K562 (cell line): ENCODE data around the gene DYNLT2B. TPM values are rescaled to one million over a fixed set of nuclear protein-coding genes. Genes with fewer than 3 reads are reported as not detected.
A peak's percentile ranks its signal among the peaks of the same experiment; 100 is the strongest.

Experiments used
- ESRRA ChIP-seq: fragments of 450-650 bp; IDR thresholded peaks from 2 replicates; pipeline ENCODE4 v1.6.1; 2014; ENCODE audit warnings: low read depth, mild to moderate bottlenecking, moderate library complexity, borderline replicate concordance
- FOXA3 ChIP-seq, 2 experiments: fragments of 450-650 bp in 1 of 2; sonication (generic) in 1 of 2; formaldehyde crosslinking; IDR thresholded peaks in 1 of 2; conservative IDR thresholded peaks in 1 of 2; 2 replicates each; pipeline versions ENCODE4 v1.4.0 to v1.8.0; 2020 to 2022; ENCODE audit warnings: mild to moderate bottlenecking in 2 of 2, missing genetic modification reagents in 1 of 2
- FOXJ3 ChIP-seq: sonication (generic); formaldehyde crosslinking; IDR thresholded peaks from 2 replicates; pipeline ENCODE4 v1.4.0; 2020; ENCODE audit warnings: mild to moderate bottlenecking, missing genetic modification reagents
- GATAD2A ChIP-seq: fragments of 450-650 bp; IDR thresholded peaks from 2 replicates; pipeline ENCODE4 v1.6.1; 2017
- HMG20B ChIP-seq: fragments of 250-450 bp; sonication (Bioruptor Pico); IDR thresholded peaks from 2 replicates; pipeline ENCODE4 v1.5.0; 2021; ENCODE audit warnings: mild to moderate bottlenecking
- JUN ChIP-seq, 2 experiments: sonication (generic) in 1 of 2; formaldehyde crosslinking in 1 of 2; IDR thresholded peaks; 2 replicates each; pipeline versions ENCODE4 v1.6.1 to v1.8.0; 2012 to 2022; ENCODE audit warnings: borderline replicate concordance in 2 of 2, mild to moderate bottlenecking in 2 of 2, improper control_type of control experiment in 1 of 2, low read depth in 1 of 2, low read length in 1 of 2, missing genetic modification reagents in 1 of 2
- MEF2D ChIP-seq: conservative IDR thresholded peaks from 2 replicates; pipeline ENCODE4 v1.6.1; 2016; ENCODE audit warnings: low read depth, missing genetic modification characterization, missing compliant biosample characterization
- NEUROD1 ChIP-seq: fragments of 150-350 bp; IDR thresholded peaks from 2 replicates; pipeline ENCODE4 v1.6.1; 2014; ENCODE audit warnings: borderline replicate concordance, low read length, low read depth; ENCODE audit not compliant: partially characterized antibody
- NKRF ChIP-seq: fragments of 450-650 bp; IDR thresholded peaks from 2 replicates; pipeline ENCODE4 v1.6.1; 2016; ENCODE audit warnings: borderline replicate concordance
- NR2F6 ChIP-seq: fragments of 450-650 bp; formaldehyde crosslinking; IDR thresholded peaks from 2 replicates; pipeline ENCODE4 v1.4.0; 2020; ENCODE audit warnings: mild to moderate bottlenecking
- PHF21A ChIP-seq: fragments of 450-650 bp; IDR thresholded peaks from 2 replicates; pipeline ENCODE4 v1.6.1; 2017; ENCODE audit warnings: low read depth, borderline replicate concordance
- PRPF4 ChIP-seq: fragments of 200-400 bp; formaldehyde crosslinking; IDR thresholded peaks from one replicate; pipeline ENCODE4 v1.6.1; 2017; ENCODE audit warnings: low read length, low read depth, mild to moderate bottlenecking; ENCODE audit not compliant: insufficient read depth, poor library complexity, severe bottlenecking
- SMAD3 ChIP-seq: fragments of 450-650 bp; formaldehyde crosslinking; conservative IDR thresholded peaks from 2 replicates; pipeline ENCODE4 v1.4.0; 2020; ENCODE audit warnings: mild to moderate bottlenecking
- SNAPC5 ChIP-seq: fragments of 250-450 bp; sonication (Bioruptor Pico); IDR thresholded peaks from 2 replicates; pipeline ENCODE4 v1.8.0; 2021; ENCODE audit warnings: moderate library complexity, mild to moderate bottlenecking, inconsistent platforms
- XRCC5 ChIP-seq: fragments of 200-400 bp; formaldehyde crosslinking; IDR thresholded peaks from 2 replicates; pipeline ENCODE4 v1.6.1; 2017; ENCODE audit warnings: low read depth, mild to moderate bottlenecking, low read length
- ZBTB26 ChIP-seq: fragments of 450-650 bp; formaldehyde crosslinking; IDR thresholded peaks from 2 replicates; pipeline ENCODE4 v1.4.0; 2022; ENCODE audit warnings: missing genetic modification characterization
- polyA plus RNA-seq, 8 experiments: library from polyadenylated mRNA; depleted of rRNA in 4 of 8; stranded (reverse) in 5 of 8; unstranded in 3 of 8; fragments of >200 nt; fragmentation: Nextera tagmentation in 2 of 8; fragmentation: Illumina TruSeq in 1 of 8; extraction: Ambion mirVana in 2 of 8; extraction: Trizol in 1 of 8; gene quantifications; 2 replicates each; pipeline versions ENCODE4 v1.2.1 to v1.2.3, GENCODE V29; 2011 to 2014; ENCODE audit warnings: inconsistent platforms in 1 of 8, missing spikeins in 1 of 8
- total RNA-seq, 7 experiments: library from RNA; depleted of rRNA in 6 of 7; stranded (reverse); fragments of >200 nt in 6 of 7; fragmentation: Illumina TruSeq in 2 of 7; extraction: Trizol in 2 of 7; gene quantifications; 2 replicates each; pipeline versions ENCODE4 v1.2.1 to v1.2.3, GENCODE V29; 2011 to 2021; ENCODE audit warnings: low replicate concordance in 1 of 7
- TF ChIP-seq, protein P1 (sequence below), 2 experiments: fragments of 250-450 bp in 1 of 2; fragments of 450-650 bp in 1 of 2; sonication (Bioruptor Pico) in 1 of 2; IDR thresholded peaks; 2 replicates each; pipeline versions ENCODE4 v1.6.1 to v1.8.0; 2016 to 2021; ENCODE audit warnings: mild to moderate bottlenecking in 2 of 2, moderate library complexity in 2 of 2, missing compliant biosample characterization in 1 of 2, missing genetic modification characterization in 1 of 2
- TF ChIP-seq, protein P2 (sequence below): fragments of 250-450 bp; sonication (Bioruptor Pico); IDR thresholded peaks from 2 replicates; pipeline ENCODE4 v1.8.0; 2021; ENCODE audit warnings: moderate library complexity, mild to moderate bottlenecking, inconsistent platforms
- TF ChIP-seq, protein P3 (sequence below): fragments of 250-450 bp; sonication (Bioruptor Pico); IDR thresholded peaks from 2 replicates; pipeline ENCODE4 v1.8.0; 2021; ENCODE audit warnings: mild to moderate bottlenecking, moderate library complexity

DYNLT2B gene
- total and polyA plus RNA-seq, 9 of the 15 experiments (the other 6 are each of a cell fraction or from before 2014, with no cell fraction given): 6.5 to 19.9 (median 8.7) TPM

DNA sequence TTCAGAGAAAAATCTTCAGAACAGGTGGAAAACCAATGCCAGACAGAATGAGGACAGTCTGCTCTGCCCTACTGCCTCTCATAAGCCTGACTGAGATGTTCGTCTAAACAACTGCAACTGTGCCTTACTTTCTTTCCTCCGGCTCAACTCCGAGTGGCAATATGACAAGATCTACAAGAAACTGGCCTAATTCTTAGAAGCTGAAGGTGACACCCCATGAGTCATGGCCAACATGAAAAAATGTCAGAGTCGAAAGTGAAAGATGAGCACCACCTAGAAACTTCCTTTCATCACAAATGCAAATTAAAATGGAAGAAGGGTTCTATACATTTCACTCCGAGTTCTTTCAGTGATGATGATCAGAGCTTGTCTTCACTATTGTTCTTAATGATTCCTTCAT is 43.5 kb downstream of the DYNLT2B start (continued):
- no peak for TF ChIP-seq HMG20B (CRISPR knock-in tag)
- no peak for TF ChIP-seq SNAPC5 (CRISPR knock-in tag)
- no peak for TF ChIP-seq MEF2D (tag)
- TF ChIP-seq, protein P1, sequence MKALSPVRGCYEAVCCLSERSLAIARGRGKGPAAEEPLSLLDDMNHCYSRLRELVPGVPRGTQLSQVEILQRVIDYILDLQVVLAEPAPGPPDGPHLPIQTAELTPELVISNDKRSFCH (CRISPR knock-in tag; IDR thresholded peaks at IDR 0.05): no peak
- TF ChIP-seq, protein P1 (tag; IDR thresholded peaks at IDR 0.05): no peak
- TF ChIP-seq, protein P2, sequence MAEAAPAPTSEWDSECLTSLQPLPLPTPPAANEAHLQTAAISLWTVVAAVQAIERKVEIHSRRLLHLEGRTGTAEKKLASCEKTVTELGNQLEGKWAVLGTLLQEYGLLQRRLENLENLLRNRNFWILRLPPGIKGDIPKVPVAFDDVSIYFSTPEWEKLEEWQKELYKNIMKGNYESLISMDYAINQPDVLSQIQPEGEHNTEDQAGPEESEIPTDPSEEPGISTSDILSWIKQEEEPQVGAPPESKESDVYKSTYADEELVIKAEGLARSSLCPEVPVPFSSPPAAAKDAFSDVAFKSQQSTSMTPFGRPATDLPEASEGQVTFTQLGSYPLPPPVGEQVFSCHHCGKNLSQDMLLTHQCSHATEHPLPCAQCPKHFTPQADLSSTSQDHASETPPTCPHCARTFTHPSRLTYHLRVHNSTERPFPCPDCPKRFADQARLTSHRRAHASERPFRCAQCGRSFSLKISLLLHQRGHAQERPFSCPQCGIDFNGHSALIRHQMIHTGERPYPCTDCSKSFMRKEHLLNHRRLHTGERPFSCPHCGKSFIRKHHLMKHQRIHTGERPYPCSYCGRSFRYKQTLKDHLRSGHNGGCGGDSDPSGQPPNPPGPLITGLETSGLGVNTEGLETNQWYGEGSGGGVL (CRISPR knock-in tag): no peak
- TF ChIP-seq NKRF: no peak
- TF ChIP-seq, protein P3, sequence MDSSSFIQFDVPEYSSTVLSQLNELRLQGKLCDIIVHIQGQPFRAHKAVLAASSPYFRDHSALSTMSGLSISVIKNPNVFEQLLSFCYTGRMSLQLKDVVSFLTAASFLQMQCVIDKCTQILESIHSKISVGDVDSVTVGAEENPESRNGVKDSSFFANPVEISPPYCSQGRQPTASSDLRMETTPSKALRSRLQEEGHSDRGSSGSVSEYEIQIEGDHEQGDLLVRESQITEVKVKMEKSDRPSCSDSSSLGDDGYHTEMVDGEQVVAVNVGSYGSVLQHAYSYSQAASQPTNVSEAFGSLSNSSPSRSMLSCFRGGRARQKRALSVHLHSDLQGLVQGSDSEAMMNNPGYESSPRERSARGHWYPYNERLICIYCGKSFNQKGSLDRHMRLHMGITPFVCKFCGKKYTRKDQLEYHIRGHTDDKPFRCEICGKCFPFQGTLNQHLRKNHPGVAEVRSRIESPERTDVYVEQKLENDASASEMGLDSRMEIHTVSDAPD (CRISPR knock-in tag): no peak
- TF ChIP-seq SMAD3 (CRISPR knock-in tag): no peak
- no peak for TF ChIP-seq FOXJ3 (CRISPR knock-in tag)
- no peak for TF ChIP-seq NEUROD1
- TF ChIP-seq PRPF4: no peak
- no peak for TF ChIP-seq GATAD2A
- TF ChIP-seq FOXA3 (CRISPR knock-in tag; conservative IDR thresholded peaks at IDR 0.05 in 1 of 2, IDR thresholded peaks at IDR 0.05 in 1 of 2): no peak
- peak; percentile 84 for TF ChIP-seq JUN (IDR thresholded peaks at IDR 0.05; ENCODE audit: borderline replicate concordance, low read depth, low read length)
- TF ChIP-seq JUN (CRISPR knock-in tag; IDR thresholded peaks at IDR 0.05; ENCODE audit: borderline replicate concordance): no peak
- TF ChIP-seq NR2F6: no peak
- TF ChIP-seq XRCC5: no peak
- peak; percentile 94 for TF ChIP-seq ESRRA
- TF ChIP-seq PHF21A: no peak
- no peak for TF ChIP-seq ZBTB26 (CRISPR knock-in tag)
